Measurements from ENCODE around the gene GFER. TPM values are rescaled to one million over a fixed set of nuclear protein-coding genes. Genes with fewer than 3 reads are reported as not detected.
"Not testable (repeated sequence)": the region's sequence is repeated elsewhere in the genome, so short reads cannot be mapped to it uniquely, and the experiment has no call there.

The GFER gene
- total RNA-seq, 1 donor from 2014 or later = 16.5 TPM

DNA sequence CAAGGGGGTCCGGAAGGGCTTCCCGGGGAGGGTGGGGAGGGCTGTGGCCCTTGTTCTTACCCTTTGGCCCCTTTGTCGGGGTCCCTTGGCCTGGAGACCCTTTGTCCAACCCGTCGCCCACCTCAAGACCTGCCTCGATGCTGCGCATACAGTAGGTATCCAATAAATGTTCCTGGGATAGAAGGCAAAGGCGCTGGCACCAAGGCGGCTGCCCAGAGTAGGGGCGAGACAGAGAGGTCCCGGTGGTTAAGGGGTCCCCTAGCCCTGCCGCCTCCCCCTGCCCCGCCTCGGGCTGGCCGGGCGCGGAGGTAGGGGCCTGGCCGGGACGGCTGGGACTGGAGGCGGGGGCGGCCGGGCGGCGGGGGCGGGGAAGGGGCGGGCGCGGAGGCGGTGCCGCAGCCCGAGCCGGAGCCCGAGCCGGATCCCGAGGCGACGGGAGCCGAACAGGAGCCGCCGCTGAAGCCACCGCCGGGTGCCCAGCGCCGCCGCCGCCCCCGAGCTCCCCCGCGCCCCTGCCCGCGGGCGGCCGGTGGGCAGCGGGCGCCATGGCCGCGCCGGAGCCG, 42.5 kb downstream of the GFER start, which contains the start of gene NHERF2:
Gene NHERF2 (plus strand): TSS at position 442 of the 563 bp plus-strand sequence. CDS start 104 bp downstream, at position 546.
- no peak for DNase-seq (ENCODE audit: low spot score)

DNA sequence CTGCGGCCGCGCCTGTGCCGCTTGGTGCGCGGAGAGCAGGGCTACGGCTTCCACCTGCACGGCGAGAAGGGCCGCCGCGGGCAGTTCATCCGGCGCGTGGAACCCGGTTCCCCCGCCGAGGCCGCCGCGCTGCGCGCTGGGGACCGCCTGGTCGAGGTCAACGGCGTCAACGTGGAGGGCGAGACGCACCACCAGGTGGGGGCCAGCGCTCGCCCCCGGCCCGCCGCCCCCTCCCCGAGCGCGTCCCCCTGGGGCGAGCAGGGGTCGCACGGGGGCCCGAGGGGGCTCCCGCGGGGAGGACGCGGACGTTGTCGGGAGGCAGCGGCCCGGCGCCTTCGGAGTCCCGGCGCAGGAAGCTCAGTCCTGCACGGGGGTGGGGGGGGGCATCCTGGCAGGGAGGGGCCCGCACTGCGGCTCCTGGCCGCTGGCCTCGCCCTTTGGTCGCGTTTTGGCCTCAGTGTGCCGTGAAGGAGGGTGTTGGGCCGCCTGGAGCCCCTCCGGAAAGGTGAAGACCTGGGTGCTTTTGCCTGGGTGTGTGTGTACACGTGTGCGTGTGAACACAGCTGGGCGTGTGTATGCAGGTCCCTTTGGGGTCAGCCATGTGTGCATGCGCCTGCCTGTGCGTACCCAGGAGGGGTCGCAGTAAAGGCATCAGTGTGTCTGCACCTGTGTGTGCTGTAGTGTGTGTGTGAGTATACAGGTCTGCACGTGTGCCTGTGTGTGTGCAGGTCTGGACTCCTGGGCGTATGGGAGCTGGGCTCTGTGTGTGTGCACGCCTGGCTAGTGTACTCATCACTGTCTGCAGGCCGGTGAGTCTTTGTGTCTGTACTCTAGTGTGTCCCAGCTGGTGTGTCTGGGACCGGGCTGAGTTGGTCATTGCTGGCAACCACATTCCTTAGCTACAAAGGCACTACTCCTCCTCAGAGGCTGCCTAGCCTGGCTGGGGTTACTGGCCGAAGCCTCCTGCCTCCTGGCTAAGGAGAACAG, 43.3 kb downstream of the GFER start:
- DNase-seq (ENCODE audit: low spot score) = no peak

DNA sequence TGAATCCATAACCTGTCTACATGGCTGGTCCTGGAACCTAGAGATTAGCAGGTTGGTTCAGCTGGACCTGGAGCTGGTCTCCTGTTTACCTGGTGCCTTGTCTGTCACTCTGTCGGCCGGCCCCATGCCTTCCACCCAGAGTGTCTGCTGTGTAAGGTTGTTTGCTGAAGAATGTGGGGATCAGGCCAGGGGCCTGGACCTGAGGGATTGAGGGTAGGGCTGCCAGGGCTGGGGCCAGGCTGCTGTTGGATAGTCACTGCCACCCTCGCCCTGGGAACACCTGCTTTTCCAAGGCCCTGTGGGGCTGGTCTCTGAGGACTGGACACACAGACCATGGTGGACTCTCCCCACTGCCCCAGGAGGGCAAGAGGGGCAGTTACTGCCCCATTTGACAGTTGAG, 44.2 kb downstream of the GFER start:
- no peak for DNase-seq (ENCODE audit: low spot score)

DNA sequence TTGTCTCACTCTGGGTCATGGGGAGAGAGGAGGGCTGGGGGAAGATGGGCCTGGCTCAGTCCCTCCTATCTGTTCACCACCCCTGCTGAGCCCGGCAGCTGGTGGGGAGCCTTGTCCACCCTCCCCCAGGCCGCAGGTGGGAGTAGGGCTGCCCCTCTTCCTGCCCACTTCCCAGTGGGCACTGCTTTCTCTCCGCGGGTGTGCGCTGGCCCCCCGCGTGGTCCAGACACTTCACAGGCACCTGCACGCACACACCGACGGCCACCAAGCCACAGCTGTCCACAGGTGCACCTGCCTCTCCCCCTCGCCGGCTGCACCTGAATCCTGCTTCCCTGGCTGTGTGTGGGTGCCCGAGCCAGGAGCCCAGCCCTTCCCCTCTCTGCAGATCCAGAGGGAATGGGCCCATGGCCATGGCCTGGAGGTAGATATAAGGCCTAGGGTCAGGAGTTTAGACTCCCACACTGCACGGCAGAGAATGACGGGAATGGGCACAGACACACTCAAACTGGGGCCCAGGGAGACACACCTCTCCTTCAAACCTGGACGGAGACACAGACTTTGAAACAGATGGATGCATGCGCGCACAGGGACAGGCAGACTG, 44.7 kb downstream of the GFER start:
- DNase-seq (ENCODE audit: low spot score) = no peak

DNA sequence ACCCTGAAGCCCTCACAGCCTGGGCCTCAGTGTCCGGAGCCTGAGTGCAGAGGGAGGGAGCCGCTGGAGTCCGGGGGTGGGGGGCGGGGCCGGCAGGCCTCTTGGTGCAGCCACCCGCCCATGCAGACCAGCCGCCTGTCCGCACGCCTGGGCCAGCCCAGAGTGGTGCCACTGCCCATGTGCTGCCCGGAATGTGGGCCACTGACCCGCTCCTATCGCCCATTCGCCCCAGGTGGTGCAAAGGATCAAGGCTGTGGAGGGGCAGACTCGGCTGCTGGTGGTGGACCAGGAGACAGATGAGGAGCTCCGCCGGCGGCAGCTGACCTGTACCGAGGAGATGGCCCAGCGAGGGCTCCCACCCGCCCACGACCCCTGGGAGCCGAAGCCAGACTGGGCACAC, 45.4 kb downstream of the GFER start:
- no peak for DNase-seq (ENCODE audit: low spot score)

DNA sequence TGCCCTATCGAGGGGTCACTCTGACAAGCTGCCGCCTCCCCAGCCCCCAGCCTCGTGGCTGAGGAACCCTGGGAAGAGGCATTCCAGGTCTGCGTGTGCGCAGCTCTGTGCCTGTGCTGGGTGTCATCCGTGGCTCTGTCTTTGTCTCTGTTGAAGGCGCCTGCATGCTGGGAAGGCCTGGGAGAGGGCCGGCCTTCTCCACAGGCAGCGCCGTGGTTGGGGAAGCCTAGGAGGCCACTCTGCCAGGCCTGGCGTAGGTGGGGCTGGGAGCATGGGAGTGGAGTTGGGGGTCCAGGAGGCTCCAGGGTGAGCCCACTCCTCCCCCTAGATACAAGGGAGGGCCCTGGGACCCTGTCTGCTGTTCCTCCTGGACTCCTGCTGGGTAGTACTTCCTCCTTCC, 46.0 kb downstream of the GFER start:
- no peak for DNase-seq (ENCODE audit: low spot score)

DNA sequence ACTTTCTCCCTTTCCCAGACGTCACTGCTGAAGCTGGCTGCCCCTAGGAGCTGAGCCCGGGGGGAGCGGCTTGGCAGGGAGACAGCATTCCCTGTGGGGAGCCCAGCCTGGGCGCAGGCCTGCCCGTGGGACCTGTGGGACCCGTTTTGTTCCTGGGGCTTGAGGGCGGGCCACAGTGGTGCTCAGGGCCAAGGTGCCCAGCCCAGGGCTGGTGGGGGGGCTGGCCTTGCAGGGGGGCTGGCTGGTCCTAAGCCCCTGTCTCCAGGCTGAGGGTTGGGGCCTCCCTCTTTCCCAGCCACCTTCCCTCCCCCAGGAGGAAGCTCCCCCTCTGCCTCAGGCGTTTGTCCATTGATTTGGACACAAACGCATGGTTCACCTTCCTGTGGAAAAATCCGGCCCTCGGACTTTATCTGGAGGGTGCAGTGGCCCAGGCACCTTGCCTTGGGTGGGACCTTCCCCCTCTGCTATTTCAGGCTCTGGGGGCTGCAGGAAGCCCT, 47.1 kb downstream of the GFER start:
- no peak for DNase-seq (ENCODE audit: low spot score)

DNA sequence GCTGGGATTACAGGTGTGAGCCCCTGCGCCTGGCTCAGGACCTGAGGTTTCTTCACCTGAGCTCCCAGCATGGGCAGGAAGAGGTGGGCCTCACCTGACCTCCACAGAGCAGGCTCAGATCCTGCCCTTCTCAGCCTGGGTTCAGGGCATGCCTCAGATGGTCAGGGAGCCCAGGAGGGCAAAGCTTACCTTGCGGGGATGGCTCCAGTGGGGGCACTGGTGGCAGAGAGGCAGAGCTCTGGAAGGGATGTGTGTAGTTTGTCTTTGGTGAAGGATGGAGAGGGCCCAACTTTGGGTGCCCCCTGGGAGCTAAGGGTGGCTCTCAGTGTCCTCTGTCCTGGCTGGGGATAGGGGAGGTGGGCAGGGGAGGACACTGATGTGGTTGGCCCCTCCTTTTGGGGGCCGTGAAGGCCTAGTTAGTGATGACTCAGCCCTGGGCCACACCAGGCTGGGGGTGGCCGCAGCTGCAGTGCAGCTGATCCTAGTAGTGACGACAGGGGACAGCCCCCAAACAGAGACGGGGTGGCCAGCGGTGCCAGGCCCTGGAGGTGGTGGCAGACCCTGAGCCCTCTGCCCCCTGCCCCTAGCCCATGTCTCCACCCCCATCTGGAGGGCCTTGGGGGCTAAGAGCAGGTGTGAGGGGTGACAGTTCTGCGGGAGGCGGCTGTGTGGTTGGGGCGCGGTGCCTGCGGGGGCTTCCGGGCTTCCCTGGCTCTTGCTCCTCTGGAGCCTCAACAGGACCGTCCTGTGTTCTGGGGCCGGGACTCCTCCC, 48.5 kb downstream of the GFER start:
- DNase-seq (ENCODE audit: low spot score) = no peak

DNA sequence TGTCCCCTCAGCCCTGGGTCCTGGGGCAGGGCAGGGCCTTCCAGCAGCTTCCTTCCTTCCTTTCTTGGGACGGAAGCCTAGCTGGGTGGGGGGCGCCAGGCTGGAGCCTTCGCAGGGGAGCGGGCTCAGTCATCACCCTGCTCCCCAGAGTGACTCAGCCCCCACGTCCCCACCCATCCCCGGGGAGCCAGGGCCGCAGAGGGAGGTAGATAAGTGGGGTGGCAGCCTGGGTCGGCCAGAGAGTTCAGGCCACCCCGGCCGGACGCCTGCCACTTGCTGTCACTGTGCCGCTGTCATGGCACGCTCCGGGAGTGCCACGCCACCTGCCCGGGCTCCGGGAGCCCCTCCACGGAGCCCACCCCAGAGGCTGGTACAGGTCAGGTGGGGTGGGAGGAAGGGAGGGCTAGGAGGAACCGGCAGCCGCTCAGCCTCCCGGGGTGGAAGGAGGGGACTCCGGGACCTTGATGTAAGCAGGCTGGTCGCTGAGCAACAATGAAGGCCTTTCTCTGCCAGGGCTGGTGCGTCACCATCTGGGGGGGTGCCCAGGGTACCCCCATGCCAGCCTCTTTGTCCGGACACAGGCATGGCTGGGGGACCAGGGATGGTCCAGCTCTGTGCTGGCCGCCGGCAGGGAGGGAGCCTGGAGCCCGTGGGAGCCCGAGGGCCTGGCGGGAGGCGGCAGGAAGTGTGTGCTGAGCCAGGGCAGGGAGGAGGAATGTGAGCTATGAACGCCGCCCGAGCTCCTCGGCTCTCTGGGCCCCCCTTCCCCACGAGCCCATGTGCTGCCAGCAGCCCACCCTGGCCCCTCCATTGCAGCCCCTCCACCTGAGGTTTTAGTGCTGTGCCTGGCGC, 49.3 kb downstream of the GFER start:
- no peak for DNase-seq (ENCODE audit: low spot score)

DNA sequence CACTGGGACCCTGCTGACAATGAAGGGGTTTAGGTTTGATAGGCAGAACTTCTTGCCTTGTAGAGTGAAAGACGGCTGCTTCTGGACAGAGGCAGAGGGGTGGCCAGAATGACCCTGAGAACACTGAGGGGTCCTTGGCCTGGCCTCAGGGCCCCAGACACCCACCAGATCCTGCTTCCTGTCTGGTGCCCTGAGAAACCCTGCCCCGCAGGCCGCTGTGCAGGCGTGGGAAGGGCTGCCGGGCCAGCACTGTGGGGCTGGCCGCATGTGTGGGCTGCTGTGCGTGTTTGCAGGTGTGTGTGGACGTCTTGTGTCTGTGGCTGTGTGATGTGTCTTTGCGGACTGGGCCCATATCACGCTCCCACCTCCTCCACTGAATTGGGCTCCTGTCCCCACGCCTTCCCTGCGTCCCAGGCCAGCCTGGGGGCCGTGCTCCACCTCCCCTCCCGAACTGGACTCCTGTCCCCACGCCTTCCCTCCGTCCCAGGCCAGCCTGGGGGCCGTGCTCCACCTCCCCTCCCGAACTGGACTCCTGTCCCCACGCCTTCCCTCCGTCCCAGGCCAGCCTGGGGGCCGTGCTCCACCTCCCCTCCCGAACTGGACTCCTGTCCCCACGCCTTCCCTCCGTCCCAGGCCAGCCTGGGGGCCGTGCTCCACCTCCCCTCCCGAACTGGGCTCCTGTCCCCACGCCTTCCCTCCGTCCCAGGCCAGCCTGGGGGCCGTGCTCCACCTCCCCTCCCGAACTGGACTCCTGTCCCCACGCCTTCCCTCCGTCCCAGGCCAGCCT, 50.1 kb downstream of the GFER start:
- DNase-seq (ENCODE audit: low spot score) = not testable (repeated sequence)

DNA sequence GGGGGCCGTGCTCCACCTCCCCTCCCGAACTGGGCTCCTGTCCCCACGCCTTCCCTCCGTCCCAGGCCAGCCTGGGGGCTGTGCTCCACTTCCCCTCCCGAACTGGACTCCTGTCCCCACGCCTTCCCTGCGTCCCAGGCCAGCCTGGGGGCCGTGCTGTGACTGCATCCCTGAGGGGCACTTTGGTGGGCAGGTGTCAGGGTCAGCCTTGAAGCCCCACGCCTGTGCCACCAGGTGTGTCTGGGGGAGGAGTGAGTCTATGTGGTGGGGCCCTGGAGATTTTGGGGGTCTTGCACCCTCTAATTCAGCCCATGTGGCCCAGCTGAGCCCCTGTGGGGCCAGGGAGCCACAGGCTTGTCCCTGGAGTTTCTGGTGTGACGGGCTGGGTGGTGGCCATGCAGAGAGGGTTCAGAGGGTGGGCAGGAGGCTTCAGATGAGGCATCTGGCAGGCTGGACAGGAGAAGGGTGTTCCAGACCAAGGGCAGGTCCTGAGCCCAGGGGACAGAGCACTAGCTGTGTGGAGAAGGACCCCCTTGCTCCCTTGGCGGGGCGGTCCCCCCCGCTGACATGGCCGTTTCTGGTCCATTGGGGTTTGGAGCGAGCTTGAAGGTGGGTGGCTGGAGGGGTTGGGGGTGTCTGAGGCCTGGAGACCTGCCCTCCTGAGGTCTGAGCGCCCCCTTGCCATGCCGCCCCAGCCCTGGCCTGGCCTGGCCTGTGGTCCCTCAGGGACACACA, 50.9 kb downstream of the GFER start:
- DNase-seq (ENCODE audit: low spot score) = no peak

DNA sequence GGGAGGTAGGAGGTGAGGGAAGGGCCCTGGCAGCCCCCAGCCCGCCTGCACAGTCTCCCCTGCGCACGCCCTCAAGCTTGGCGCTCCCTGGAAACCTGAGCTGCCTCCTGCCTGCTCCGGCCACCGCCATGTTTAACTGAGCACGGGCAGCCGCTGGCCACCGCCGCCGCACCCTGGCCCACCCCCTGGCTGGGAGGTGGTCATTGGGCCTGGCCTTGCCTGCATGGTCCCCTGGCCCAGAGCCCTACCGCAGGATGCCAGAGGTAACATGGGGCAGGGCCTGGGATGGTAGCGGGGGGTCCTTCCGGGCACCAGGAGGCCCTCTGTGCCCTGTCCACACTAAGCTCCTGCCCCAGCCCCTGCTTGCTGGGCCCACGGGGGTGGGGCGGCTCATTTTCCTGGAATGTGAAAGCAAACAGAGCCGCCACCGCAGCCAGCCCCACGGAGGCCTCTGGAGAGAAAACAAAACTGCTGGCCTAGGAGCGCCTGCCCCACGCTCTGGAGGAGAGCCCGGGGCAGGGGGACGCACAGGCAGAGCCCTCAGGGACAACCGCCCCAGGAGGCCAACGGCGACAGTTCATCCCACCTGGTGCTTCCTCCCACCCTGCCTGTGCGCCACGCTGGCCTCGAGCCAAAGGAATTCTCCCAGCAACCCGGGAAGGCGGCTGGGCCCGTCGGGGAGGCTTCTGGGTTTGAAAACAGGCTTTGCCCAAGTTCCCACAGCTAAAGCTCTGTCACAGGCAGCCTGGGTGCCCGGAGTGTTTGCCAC, 51.6 kb downstream of the GFER start:
- no peak for DNase-seq (ENCODE audit: low spot score)

DNA sequence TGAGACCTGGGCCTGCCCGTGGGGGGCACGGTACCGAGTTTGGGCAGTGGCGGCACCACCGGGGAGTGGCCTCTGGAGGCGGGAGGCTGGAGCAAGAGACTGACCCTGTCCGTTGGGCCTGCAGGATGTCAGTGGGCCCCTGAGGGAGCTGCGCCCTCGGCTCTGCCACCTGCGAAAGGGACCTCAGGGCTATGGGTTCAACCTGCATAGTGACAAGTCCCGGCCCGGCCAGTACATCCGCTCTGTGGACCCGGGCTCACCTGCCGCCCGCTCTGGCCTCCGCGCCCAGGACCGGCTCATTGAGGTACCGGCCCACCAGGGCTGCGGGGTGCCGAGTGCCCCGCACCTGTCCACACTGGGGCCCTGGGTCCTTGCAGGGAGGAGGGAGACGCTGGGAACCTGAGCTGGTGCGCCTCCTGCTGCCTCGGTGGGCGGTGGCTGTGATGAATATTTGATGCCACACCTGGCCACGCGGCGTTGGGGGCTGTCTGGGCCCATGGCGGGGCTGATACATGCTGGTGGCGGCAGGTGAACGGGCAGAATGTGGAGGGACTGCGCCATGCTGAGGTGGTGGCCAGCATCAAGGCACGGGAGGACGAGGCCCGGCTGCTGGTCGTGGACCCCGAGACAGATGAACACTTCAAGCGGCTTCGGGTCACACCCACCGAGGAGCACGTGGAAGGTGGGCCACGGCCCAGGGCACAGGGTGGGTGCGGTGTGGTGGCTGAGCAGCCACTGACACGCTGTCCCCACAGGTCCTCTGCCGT, 52.4 kb downstream of the GFER start:
- DNase-seq (ENCODE audit: low spot score) = no peak

DNA sequence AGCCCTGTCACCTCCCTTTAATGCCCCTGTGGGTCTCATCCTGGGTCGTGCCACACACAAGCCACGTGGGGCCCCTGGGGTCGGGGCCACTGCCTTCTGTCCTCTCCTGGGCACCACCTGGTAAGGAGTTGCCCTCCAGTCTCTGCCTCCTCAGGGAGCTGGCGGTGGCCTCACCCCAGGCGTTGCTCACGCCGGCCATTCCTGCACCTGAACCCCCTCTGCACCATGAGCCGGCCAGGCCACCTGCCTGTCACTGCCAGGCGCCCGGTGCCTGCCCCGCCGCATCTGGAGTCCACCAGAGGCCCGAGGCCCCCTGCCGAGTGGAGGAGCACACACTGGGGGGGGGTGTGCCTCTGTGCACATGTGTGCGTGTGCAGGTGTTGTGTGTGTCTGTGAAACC, 53.1 kb downstream of the GFER start:
- no peak for DNase-seq (ENCODE audit: low spot score)
